Naive thymus-derived CD8-positive, alpha-beta T cell (primary cell): ENCODE data around the gene FILIP1L. TPM values are rescaled to one million over a fixed set of nuclear protein-coding genes. Genes with fewer than 3 reads are reported as not detected.

Experiments
- ATAC-seq, 2 donors: fragments of 150-1000 bp; cut with Tn5 transposase in 1 of 2; sonication (Bioruptor Pico), chemical (Tn5 transposase) in 1 of 2; 1 replicate in 1 of 2; 2 replicates in 1 of 2; pipeline ENCODE4 v1.10.0; 2021; ENCODE audit warnings: mild to moderate bottlenecking in 2 of 2, moderate library complexity in 2 of 2
- POLR2A ChIA-PET: fragments of 350-600 bp; sonication (Branson Sonifier 250); formaldehyde crosslinking; loops from one replicate; lab custom pipeline; 2021; ENCODE audit warnings: antibody characterized with exemption; lab: Charles Lee
- DNase-seq, 10 donors: peaks; one replicate each; pipeline versions ENCODE4 v3.0.0 to v3.0.0-alpha.2; 2020 to 2022
- H3K27ac Mint-ChIP-seq, 10 donors: one replicate each; pipeline ENCODE4 v1.8.0; 2020 to 2022; ENCODE audit warnings: mild to moderate bottlenecking in 10 of 10, mixed read lengths in 10 of 10, moderate library complexity in 4 of 10, inconsistent platforms in 1 of 10
- H3K27me3 Mint-ChIP-seq, 5 donors: one replicate each; pipeline ENCODE4 v1.8.0; 2021 to 2022; ENCODE audit warnings: mixed read lengths in 5 of 5
- H3K36me3 Mint-ChIP-seq, 3 donors: one replicate each; pipeline ENCODE4 v1.8.0; 2020 to 2022; ENCODE audit warnings: mixed read lengths in 3 of 3, mild to moderate bottlenecking in 2 of 3, inconsistent platforms in 1 of 3
- H3K4me1 Mint-ChIP-seq, 4 donors: one replicate each; pipeline ENCODE4 v1.8.0; 2021 to 2022; ENCODE audit warnings: mixed read lengths in 4 of 4
- H3K4me3 Mint-ChIP-seq, 10 donors: one replicate each; pipeline ENCODE4 v1.8.0; 2020 to 2022; ENCODE audit warnings: mild to moderate bottlenecking in 10 of 10, mixed read lengths in 10 of 10, moderate library complexity in 6 of 10, inconsistent platforms in 1 of 10
- H3K9me3 Mint-ChIP-seq, 9 donors: one replicate each; pipeline ENCODE4 v1.8.0; 2020 to 2022; ENCODE audit warnings: mixed read lengths in 9 of 9, mild to moderate bottlenecking in 3 of 9, inconsistent platforms in 1 of 9, moderate library complexity in 1 of 9
- polyA plus RNA-seq, 3 donors: library from polyadenylated mRNA; unstranded; fragments of 300-500 nt; fragmentation: Illumina TruSeq; gene quantifications; one replicate each; pipeline ENCODE4 v1.2.3, GENCODE V29; 2021
- total RNA-seq, 8 experiments: library from RNA in 2 of 8; stranded (reverse) in 2 of 8; gene quantifications; one replicate each; pipeline ENCODE4 v1.2.3 and lab custom pipeline; 2021 to 2026

Gene FILIP1L
- total and polyA plus RNA-seq, 5 experiments from 2014 or later: 0.14 to 0.41 (median 0.30) TPM; not detected in 1

GRCh38 chr3:99961756-99962515, 152.4 kb downstream of the FILIP1L start:
- no peaks in the 10 kb centered on the region for H3K9me3 Mint-ChIP-seq
- peaks cover 0 to 4% (median 2%) of the 10 kb centered on the region in 4 donors for H3K4me1 Mint-ChIP-seq
- POLR2A ChIA-PET: no interaction called here
- H3K4me3 Mint-ChIP-seq: no peak overlapping the region
- peaks cover 0 to 11% (median 3%) of the 10 kb centered on the region in 3 donors for H3K36me3 Mint-ChIP-seq
- ATAC-seq (no peak), DNase-seq (no peak)
- no peaks in the 10 kb centered on the region for H3K27me3 Mint-ChIP-seq
- H3K27ac Mint-ChIP-seq: peak overlapping the region in 1 of 10 donors; percentile 80

- no peak for ATAC-seq
- no peak overlapping the region for H3K4me3 Mint-ChIP-seq
- peaks cover 0 to 15% (median 3%) of the 10 kb centered on the region in 3 donors for H3K36me3 Mint-ChIP-seq
- peak overlapping the region in 1 of 10 donors; percentile 45 for H3K27ac Mint-ChIP-seq
- peaks cover 0 to 10% (median 3%) of the 10 kb centered on the region in 4 donors for H3K4me1 Mint-ChIP-seq
- no peaks in the 10 kb centered on the region for H3K27me3 Mint-ChIP-seq
- H3K9me3 Mint-ChIP-seq: no peaks in the 10 kb centered on the region
- POLR2A ChIA-PET: no interaction called here
- DNase-seq: no peak
Observed at GRCh38 chr3:99960941-99961340, 153.4 kb downstream of the FILIP1L start.

- Mint-ChIP-seq H3K27ac (no peak overlapping the region), H3K4me3 (no peak overlapping the region), H3K4me1 (peaks cover 0 to 10% (median 3%) of the 10 kb centered on the region in 4 donors), H3K36me3 (peaks cover 0 to 16% (median 3%) of the 10 kb centered on the region in 3 donors), H3K27me3 (no peaks in the 10 kb centered on the region), H3K9me3 (no peaks in the 10 kb centered on the region)
- POLR2A ChIA-PET: no interaction called here
- no peak for ATAC-seq
- DNase-seq: no peak
Observed at GRCh38 chr3:99960123-99960878, 154.0 kb downstream of the FILIP1L start.

- Mint-ChIP-seq H3K36me3 (peaks cover 0 to 13% (median 3%) of the 10 kb centered on the region in 3 donors), H3K4me3 (no peak overlapping the region), H3K9me3 (no peaks in the 10 kb centered on the region), H3K27ac (peak overlapping the region in 1 of 10 donors; percentile 47), H3K4me1 (peaks cover 0 to 10% (median 3%) of the 10 kb centered on the region in 4 donors), H3K27me3 (no peaks in the 10 kb centered on the region)
- DNase-seq (no peak), ATAC-seq (no peak)
- POLR2A ChIA-PET: no interaction called here
Observed at GRCh38 chr3:99958222-99958912, 155.9 kb downstream of the FILIP1L start.

GRCh38 chr3:99957151-99957796, 157.0 kb downstream of the FILIP1L start:
- POLR2A ChIA-PET: no interaction called here
- H3K4me3 Mint-ChIP-seq: no peak overlapping the region
- H3K27me3 Mint-ChIP-seq: no peaks in the 10 kb centered on the region
- no peak for DNase-seq
- H3K27ac Mint-ChIP-seq: no peak overlapping the region
- no peaks in the 10 kb centered on the region for H3K9me3 Mint-ChIP-seq
- no peak for ATAC-seq
- peaks cover 0 to 7% (median 3%) of the 10 kb centered on the region in 4 donors for H3K4me1 Mint-ChIP-seq
- H3K36me3 Mint-ChIP-seq: peaks cover 0 to 10% (median 0%) of the 10 kb centered on the region in 3 donors

GRCh38 chr3:99955773-99956562, 158.3 kb downstream of the FILIP1L start:
- Mint-ChIP-seq H3K36me3 (peaks cover 0 to 5% (median 0%) of the 10 kb centered on the region in 3 donors), H3K9me3 (no peaks in the 10 kb centered on the region), H3K27me3 (no peaks in the 10 kb centered on the region), H3K4me1 (peaks cover 4 to 7% (median 6%) of the 10 kb centered on the region in 4 donors), H3K27ac (no peak overlapping the region), H3K4me3 (no peak overlapping the region)
- no peak for ATAC-seq
- POLR2A ChIA-PET: no interaction called here
- DNase-seq: no peak

GRCh38 chr3:99954914-99955644, 159.2 kb downstream of the FILIP1L start:
- Mint-ChIP-seq H3K27ac (no peak overlapping the region), H3K36me3 (peaks cover 0 to 5% (median 0%) of the 10 kb centered on the region in 3 donors), H3K4me1 (peaks cover 4 to 14% (median 9%) of the 10 kb centered on the region in 4 donors), H3K27me3 (no peaks in the 10 kb centered on the region), H3K9me3 (no peaks in the 10 kb centered on the region), H3K4me3 (no peak overlapping the region)
- POLR2A ChIA-PET: no interaction called here
- no peak for ATAC-seq
- no peak for DNase-seq

- ATAC-seq (no peak), DNase-seq (no peak)
- POLR2A ChIA-PET: no interaction called here
- Mint-ChIP-seq H3K4me3 (no peak overlapping the region), H3K27me3 (no peaks in the 10 kb centered on the region), H3K36me3 (peaks cover 0 to 5% (median 0%) of the 10 kb centered on the region in 3 donors), H3K27ac (peak overlapping the region in 1 of 10 donors; percentile 21), H3K9me3 (no peaks in the 10 kb centered on the region), H3K4me1 (peaks cover 3 to 14% (median 8%) of the 10 kb centered on the region in 4 donors)
Observed at GRCh38 chr3:99953596-99953995, 160.7 kb downstream of the FILIP1L start.

GRCh38 chr3:99952306-99952705, 162.0 kb downstream of the FILIP1L start:
- Mint-ChIP-seq H3K36me3 (peaks cover 0 to 5% (median 0%) of the 10 kb centered on the region in 3 donors), H3K4me3 (no peak overlapping the region), H3K27me3 (no peaks in the 10 kb centered on the region), H3K9me3 (no peaks in the 10 kb centered on the region), H3K4me1 (peaks cover under 1 to 14% (median 8%) of the 10 kb centered on the region in 4 donors), H3K27ac (no peak overlapping the region)
- no peak for DNase-seq
- ATAC-seq: no peak
- POLR2A ChIA-PET: no interaction called here

GRCh38 chr3:99951701-99952100, 162.6 kb downstream of the FILIP1L start:
- H3K9me3 Mint-ChIP-seq: no peaks in the 10 kb centered on the region
- no peak overlapping the region for H3K27ac Mint-ChIP-seq
- no peak for DNase-seq
- POLR2A ChIA-PET: no interaction called here
- no peaks in the 10 kb centered on the region for H3K27me3 Mint-ChIP-seq
- peaks cover 0 to 14% (median 8%) of the 10 kb centered on the region in 4 donors for H3K4me1 Mint-ChIP-seq
- ATAC-seq: no peak
- no peak overlapping the region for H3K4me3 Mint-ChIP-seq
- H3K36me3 Mint-ChIP-seq: peaks cover 0 to 5% (median 0%) of the 10 kb centered on the region in 3 donors

- H3K36me3 Mint-ChIP-seq: peaks cover 0 to 1% (median 0%) of the 10 kb centered on the region in 3 donors
- POLR2A ChIA-PET: no interaction called here
- no peak overlapping the region for H3K4me3 Mint-ChIP-seq
- H3K27ac Mint-ChIP-seq: peak overlapping the region in 1 of 10 donors; percentile 9
- H3K27me3 Mint-ChIP-seq: no peaks in the 10 kb centered on the region
- peaks cover 0 to 14% (median 4%) of the 10 kb centered on the region in 4 donors for H3K4me1 Mint-ChIP-seq
- no peaks in the 10 kb centered on the region for H3K9me3 Mint-ChIP-seq
- ATAC-seq (no peak), DNase-seq (no peak)
Observed at GRCh38 chr3:99950921-99951320, 163.4 kb downstream of the FILIP1L start.
